Measurements from ENCODE around the gene OSBPL5.
A peak's percentile ranks its signal among the peaks of the same experiment; 100 is the strongest.

The OSBPL5 gene

DNA sequence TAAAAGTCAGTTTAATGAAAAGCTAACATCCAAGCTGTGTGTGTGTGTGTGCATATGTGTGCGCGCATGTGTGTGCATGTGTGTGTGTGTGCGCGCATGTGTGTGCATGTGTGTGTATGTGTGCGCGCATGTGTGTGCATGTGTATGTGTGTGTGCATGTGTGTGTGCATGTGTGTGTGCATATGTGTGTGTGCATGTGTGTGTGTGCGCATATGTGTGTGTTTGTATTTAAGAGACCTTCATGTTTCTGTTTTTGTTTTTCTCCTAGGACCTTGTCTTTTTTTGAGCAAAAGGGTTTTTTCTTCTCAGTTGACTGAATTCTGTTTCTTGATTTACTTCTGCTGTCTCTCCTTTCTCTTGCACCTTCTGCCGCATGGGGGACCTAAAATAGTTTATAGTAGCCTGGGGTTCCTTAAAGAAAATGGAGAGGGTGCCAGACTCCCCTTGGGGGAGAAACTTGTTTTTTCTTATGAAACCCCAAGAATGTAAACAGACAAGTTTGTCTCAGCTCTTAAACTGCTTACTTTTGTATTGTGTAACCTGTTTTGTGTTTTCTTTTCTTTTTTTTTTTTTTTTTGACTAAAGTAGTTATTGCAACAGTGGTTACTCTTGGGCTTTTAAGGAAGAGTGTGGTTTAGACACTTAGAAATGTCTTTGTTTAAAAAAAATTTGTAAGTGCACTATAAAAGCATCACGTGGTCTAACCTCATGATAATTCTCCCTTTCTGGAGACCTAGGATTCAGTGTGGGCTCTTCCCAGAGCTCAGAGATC lies 53.0 kb downstream of the OSBPL5 start:
- no peak for DNase-seq

DNA sequence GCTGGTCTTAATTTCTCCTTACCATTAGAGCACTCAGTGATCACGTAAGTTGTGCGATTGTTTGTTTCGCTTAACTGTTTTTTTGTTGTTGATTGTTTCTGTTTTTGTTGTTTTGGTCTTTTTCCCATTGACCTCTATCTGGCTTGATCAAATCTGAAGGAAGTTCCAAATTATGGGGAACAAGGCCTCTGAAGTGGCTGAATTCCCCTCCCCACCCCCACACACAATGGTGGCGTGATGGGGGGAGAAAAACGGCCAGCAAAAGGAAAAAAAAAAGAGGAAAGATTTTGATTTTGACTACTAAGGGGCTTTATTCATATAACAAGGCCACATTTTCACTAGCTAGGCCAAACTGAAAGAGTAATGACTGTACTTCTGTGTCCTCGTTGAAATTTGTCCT lies 53.6 kb downstream of the OSBPL5 start:
- no peak for DNase-seq

DNA sequence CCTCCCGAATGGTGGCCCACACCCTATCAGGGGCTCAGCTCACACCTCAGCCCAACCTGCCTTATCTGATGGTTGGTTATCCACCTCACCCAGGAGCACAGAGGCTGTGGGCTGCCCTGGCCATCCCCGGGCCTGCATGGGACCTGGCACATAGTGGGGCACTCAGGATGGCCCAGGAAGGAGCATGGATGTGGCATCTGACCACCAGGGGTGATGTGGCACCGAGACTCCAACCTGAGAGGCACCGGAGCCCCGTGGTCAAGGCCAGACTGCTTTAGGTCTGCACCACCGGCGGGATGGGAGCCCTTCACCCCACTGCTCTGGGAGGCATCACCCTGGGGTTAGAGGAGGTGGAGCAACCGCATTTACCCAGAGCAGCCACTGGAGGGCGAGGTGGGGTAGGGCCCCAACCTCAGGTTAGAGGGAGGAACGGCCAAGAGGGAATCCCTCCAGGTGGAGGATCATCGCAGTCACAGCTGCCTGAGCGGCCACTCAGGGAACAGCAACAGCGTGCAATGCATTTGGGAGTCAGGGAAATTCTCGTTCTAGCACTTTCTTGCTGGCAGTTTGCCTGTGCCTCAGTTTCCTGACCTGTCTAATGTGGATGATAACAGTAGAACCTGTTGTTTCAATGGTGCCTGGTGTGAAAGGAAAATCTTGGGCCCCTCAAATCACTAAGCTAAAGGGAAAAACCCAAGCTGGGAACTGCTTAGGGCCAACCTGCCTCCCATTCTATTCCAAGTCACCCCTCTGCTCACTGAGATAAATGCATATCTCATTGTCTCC lies 55.0 kb downstream of the OSBPL5 start:
- peak; percentile 31 for DNase-seq

DNA sequence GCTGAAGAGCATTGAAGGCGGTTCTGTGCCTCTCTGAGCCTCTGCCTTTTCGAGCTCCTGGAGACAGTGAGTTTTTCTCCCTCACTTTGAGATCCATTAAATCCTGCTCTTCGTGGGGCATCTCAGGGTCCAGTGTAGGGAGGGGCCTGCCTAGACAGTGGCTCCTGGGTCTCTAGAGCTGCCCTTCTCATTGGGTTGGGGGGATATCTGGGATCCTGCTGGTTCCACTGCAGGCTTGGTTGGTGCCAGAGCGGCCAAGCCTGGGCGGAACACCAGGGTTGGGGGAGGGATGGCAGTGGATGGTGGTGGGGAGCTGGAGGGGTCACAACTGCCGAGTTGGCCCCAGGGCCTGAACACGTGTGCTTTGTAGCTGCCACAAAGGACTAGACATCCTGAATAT lies 55.7 kb downstream of the OSBPL5 start:
- DNase-seq, result no peak

DNA sequence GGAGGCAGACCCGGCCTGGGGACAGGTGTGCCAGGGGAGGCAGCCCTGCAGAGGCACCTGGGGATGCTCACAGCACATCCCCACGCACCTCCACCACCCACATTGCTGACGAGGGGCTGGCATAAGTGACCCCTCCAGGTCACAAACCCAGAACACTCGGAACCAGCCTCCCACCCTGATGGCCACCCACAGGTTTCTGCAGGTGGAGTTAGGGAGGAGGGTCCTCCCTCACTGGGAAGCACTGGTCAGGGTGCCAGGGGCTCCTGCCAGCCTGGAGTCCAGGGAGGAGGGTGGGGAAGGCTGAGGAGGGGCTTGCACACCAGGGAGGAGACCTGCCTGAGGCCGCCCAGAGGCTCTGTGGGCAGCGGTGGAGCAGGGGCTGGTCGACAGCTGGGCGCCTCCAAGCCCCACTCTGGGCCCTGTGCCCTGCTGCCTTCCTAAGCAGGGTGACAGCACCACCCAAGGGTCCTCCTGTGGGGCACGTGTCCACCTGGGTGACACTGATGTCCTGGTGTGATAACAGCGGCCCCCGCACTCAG lies 56.9 kb downstream of the OSBPL5 start:
- no peak for DNase-seq

DNA sequence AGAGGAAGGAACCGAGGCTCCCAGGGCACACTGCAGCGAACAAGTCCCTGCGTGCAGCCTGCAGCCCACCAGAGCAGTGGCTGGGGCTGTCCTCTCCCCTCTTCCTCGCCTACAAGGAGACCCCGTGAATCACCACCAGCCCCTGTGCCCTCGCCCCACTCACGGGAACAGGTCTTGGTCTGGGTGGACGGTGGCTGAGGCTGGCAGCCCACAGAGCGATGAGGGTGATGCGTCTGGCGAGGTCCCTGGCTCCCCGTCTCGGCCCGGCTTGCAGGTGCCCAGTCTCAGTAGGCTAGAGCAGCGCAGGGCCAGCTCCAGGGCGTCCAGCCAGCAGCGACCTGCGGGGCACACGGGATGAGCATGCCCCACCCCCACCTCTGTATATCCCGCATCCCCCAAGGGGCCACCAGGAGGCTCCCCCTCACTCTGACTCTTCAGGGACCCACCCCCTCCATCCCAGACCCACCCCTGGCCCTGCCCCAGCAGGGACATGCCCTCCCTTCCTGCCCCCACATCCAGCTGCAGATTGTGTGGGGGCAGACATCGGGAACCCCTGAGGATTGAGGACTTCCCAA lies 57.4 kb downstream of the OSBPL5 start:
- DNase-seq, result no peak

DNA sequence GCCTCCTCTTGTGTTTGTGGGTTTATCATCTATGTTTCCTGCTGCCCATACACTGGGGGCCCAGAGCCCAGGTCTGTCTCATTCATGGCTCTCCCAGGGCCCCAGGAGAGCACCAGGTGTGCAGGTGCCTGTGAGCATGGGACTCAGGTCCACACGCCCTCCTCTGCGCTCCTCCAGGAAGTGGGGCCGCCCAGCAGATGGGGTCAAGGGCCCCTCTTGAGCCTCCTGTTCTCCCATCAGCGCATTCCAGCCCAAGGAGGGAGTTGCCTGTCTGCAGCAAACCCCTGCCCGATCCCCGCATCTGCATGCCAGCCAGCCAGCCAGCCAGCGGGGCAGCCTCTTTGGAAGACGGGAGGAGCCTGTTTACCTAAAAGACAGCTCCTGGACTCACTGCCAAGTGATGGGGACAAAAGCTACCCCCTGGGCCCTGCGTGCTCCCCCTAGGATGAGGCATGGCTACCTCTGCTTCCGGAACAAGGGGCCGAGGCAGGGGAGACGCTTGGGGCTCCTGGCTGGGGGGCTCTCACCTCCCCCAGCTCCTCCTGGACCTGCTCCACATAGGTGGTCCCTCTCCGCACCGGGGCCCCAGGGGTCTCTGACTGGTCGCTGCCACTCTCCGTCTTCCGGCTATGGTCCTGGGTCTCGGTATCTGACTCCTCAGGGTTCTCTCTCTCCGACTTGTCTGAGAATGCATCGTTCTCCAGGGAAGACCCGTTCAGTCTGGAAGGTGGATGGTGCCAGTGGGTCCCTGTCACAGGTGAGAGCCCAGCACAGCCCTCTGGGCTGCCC lies 58.2 kb downstream of the OSBPL5 start:
- no peak for DNase-seq

DNA sequence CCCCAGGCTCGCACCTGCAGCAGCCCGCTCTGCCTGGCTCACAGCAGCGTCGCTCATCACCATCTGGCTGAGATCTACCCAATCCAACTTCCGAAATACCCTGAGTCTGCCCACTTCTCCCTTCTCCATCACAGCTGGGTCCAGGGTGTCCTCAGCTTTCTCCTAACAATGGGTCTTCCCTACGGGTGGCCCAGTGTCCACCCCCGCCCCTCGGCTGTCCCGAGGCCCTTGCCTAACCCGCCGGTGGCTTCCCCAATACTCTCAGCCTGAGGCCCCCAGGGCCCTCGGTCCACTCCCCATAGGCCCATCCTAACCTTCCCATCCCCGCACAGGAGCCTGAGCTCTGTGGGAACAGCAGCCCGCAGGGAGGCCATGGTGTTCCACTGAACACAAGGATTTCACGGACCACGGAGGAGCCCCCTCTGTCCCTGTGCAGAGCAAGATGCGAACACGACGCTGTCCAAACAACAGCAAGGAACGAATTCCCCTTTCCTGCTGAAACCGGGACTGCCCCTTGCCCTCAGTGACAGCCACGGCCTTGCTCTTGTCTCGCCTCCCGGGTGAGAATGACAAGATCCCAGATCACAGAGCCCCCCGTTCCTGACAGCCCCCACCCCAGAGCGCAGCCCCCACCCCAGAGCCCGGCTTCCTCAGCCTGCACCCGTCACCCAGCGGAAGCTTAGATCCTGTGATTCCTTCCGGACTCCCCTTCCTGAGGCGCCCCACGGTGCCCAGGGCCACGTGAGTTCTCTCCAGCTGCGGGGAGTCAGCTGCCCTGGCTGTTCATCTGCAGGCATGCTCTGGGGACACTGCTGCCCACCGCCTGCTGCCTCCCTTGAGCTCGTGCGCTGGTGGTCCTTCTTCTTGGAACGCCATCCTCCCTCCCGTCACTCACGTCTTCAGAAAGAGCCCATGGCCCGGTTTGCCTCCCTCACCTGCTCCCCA lies 59.0 kb downstream of the OSBPL5 start:
- no peak for DNase-seq

DNA sequence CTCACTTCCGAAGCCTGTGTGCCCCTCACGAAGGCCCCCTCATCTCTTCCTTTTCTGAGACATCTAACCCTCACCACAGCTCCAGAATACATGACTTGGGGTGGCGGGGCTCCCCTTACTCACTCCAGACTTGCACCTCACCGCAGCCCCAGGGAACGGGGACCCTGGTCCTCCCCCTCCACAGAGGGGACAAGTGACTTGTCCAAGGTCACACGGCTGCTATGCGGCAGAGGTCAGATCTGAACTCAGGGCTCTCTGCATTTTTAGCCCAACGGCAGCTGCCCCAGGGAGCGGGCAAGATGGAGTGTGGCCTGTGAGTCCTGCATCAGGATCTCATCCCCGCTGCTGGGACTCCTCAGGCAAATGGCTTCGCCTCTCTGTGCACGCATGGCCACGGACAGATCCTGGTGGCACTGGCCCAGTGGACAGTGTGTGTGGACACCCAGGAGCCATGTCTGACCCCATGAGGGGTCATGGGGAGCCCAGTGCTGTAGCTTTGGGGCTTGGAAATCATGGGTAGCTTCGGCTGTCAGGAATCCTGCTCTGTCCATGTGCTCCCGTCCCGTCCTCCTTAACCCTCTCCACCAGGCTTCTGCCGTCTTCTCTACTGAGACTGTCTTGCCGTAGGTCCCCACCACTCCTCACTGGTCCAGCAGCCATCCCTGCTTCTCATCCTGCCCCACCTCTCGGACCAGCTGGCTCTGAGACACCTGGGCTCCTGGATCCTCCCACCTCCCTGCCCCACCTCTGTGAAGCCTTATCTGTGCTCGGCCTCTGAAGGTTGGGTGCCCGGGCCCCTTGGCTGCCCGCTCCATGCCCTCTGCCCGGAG lies 59.9 kb downstream of the OSBPL5 start:
- no peak for DNase-seq

DNA sequence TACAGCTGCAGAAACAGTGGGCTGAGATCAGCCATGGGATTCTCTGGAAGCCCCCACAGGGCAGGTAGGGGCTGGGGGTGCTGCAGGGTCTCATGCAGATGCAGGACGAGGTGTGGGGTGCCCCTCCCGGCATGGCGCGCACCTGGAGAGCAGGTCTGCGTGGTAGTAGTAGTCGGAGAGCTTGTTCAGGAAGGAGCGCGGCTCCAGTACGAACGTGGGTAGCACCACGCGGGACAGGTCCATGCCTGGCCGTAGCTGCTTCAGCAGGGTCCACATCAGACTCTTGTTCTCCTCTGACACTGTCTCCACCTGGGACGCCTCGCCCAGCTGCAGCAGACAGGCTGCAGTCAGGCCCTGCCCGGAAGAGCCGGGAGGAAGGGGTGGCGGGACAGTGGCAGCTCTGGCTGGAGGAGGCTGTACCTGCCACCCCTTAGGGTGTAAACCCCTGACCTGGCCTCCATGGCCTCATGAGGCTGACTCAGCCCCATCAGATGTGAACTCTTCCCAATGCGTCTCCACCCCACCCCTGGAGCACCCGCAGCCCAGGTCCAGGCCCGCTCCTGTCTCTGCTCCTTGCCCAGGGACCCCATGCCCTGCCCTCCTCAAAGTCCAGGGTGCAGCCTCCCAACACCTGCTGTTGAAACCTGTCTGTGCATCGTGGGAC lies 60.9 kb downstream of the OSBPL5 start:
- no peak for DNase-seq

DNA sequence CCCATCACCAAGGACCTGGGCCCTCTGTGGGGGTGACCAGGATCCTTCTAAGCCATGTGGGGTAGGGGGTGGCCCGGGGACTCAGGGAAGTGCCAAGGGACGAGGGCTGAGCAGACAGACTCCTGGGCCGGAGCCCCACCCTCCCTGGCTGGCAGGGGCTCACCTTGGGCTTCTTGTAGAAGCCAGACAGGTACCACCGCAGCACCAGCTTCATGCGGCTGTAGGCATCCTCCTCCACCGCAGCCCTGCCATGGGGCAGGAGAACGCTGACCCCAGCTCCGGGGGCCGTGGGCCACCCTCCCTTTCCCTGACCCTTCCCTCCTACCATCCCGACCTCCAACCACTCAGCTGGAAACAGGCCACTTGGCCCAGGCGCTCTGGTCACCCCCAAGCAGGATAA lies 62.0 kb downstream of the OSBPL5 start:
- no peak for DNase-seq

DNA sequence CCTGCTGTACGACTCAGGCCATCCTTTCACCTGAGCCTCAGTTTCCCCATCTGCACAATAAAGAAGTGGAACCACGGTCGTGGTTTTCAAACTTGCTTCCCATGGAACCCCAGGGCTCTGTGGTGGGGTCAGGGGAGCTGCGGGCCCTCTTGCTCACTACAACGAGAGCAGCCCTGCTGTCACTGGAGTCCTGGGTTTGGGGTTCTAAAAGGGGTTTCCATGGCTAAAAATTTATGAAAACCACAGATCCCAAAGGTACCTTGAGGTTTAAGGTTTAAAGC lies 62.5 kb downstream of the OSBPL5 start:
- DNase-seq, result no peak

DNA sequence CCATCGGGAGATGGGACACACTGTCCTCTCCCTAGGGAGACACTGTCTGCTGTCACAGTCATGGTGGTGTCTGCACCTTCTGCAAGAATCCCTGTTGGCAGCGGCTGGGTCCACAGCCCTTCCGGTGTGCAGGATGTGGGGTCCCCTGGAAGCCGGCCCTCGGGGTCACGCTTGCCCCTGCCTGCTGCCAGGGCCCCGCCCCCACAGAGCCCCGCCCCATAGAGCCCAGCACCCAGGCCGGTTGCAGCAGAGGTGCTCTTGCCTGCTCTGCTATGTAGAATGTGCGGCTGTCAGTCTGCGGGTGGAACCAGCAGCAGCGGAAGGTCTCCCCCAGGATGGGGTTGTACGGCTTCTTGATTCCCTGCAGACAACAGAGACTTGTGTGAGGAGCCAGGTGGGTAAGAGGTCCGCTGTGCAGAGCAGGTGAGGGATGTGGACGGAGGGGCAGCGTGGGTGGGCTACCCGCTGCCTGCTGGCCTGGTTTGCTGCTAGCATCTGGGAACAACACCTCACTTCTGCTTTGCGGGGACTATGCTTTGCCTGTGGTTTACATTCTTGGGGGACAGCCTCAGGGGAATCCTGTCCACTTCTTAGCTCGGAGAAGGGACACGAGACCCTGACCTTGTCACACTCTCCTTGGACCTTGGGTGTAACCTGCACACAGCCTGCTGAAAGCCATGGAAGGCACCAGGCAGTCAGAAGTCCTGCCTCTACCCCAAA lies 63.0 kb downstream of the OSBPL5 start:
- no peak for DNase-seq

DNA sequence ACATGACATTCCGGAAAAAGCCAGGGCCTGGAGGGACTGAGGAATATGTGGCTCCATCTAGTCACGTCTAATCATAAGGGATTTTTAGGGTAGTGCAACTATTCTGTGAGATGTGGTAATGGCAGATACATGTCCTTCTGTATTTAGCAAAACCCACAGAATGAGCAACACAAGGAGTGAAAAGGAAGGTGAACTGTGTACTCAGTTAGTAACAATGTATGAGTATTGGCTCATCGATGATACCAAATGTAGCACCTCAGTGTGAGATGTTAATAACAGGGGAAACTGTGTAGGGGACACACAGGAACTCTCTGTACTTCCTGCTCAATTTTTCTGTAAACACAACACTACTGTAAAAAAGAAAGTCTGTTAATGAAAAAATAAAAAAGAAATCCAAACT lies 65.9 kb downstream of the OSBPL5 start:
- no peak for DNase-seq

DNA sequence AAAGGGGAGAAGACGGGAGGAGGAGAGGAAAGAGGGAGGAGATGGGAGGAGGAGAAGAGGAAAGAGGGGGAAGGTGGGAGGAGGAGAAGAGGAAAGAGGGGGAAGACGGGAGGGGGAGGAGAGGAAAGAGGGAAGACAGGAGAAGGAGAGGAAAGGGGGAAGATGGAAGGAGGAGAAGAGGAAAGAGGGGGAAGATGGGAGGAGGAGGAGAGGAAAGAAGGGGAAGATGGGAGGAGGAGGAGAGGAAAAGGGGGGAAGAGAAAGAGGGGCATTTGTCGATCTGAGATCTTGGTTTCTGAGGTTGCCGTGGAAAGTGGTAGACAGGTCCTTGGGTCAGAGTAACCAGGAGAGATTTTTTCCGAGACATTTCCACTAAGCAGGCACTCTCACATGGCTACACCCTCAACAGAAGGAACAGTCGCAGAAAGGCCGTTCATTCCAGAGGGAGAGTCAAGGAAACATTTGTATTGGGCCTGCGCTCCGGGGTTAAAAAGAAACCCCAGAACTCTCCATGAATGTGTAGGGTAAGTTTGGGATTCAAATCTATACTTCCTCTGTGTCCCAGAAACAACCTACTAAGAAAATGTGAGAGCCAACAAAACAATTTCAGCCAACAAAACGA lies 68.1 kb downstream of the OSBPL5 start:
- no peak for DNase-seq

DNA sequence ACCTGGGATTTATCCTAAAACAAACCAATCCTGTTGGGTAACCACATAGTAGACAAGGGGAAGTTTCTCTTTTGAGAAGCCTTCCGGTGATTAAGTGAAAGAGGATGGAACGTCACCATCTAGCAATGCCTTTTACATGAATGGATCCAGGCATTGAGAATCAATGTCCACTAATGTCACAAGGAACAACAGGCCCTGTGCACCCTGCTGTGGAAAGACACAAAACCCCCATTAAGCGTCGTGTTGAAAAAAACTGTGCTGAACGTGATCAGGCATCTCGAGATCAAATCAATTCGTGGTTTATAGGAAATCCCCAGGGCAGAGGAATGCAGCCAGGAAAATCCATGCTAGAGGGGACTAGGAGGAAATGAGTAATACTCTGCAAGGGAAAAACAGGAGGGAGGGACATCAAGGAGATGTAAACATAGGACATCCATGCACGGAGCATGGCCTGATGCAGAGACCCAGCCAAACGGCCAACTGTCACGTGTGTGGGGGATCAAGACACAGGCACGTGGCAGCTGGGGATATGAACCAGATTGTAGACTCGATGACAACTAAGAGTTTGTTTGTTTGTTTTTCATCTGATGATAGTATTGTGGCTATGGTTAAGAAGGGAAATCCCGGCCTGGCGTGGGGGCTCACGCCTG lies 69.3 kb downstream of the OSBPL5 start:
- no peak for DNase-seq

DNA sequence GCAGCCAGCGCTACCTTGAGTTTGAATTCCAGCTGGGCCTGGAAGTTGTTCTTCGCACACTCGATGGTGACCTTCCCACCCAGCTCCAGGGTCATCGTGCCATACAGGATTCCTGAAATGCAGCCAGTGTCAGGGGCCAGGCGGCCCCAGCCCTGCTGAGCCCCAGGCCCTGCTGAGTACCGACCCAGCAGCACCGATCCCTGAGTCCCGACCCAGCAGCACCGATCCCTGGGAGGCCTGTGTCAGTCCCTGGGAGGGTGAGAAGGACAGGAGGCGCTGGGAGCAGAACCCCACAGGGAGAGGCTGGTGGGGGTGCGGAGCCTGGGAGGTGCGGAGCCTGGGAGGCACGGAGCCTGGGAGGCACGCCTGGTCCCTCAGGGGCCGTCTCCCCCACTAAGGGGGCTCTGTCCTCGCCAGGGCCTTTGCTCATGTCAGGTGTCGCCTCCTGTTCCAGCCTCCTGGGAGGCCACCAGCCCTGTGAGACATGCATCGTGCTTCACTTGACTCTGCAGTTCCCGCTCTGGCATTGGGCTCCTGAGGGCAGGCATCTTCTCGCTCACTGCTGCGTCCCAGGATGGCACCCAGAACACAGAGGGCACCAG lies 70.8 kb downstream of the OSBPL5 start:
- DNase-seq, result no peak
